Stimulated activated CD8-positive, alpha-beta memory T cell treated with anti-CD3 and anti-CD28 coated beads, Interleukin-4, amount 100 ng/mL, for 4 hours (primary cell): ENCODE data around the gene RPH3AL.
"Not testable (repeated sequence)": the region's sequence is repeated elsewhere in the genome, so short reads cannot be mapped to it uniquely, and the experiment has no call there.

Experiments
- DNase-seq, 2 donors: peaks; one replicate each; pipeline ENCODE4 v3.0.0-alpha.2; 2020; ENCODE audit warnings: low read depth in 2 of 2, low spot score in 1 of 2

The RPH3AL gene

DNA sequence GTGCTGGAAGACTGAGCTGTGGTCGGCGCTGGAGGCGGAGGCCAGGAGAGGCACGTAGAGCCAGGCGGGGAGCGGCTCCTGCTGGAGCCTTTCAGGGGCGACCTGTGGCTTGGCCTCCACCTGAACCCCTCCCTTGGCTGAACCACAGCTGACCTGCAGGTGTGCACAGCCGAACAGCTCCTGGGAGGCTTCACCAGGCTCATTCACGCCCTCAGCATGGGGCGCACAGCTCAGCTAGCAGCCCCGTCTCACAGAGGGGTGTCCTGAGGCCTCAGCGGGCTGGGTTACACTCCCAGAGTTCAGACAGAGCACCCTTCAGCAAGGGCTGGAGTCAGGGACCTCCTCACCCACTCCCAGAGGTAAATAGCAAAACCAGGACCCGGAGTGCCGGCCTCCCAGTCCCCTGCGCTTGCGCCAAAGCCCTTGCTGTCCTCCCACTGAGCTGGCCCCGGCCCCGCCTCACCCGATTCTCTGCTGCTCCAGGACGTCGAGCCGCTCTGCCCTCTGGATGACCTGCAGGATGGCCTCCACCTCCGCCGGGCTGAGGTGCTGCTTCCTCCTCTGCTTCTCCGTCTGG, 31.7 kb downstream of the RPH3AL start:
- DNase-seq, result no peak

GRCh38 chr17:320139-320538, 32.5 kb downstream of the RPH3AL start:
- no peak for DNase-seq

- DNase-seq, result no peak
Observed at GRCh38 chr17:319266-319665, 33.3 kb downstream of the RPH3AL start.

- DNase-seq, result not testable (repeated sequence)
Observed at GRCh38 chr17:317070-317469, 35.5 kb downstream of the RPH3AL start.

DNA sequence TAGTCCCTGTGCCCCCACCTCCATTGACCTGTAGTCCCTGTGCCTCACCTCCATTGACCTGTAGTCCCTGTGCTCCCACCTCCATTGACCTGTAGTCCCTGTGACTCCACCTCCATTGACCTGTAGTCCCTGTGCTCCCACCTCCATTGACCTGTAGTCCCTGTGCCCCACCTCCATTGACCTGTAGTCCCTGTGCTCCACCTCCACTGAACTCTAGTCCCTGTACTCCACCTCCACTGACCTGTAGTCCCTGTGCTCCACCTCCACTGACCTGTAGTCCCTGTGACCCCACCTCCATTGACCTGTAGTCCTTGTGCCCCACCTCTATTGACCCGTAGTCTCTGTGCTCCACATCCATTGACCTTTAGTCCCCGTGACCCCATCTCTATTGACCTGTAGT, 37.2 kb downstream of the RPH3AL start:
- not testable (repeated sequence) for DNase-seq

GRCh38 chr17:314614-314944, 38.0 kb downstream of the RPH3AL start:
- not testable (repeated sequence) for DNase-seq

- DNase-seq, result no peak
Observed at GRCh38 chr17:313911-314613, 38.5 kb downstream of the RPH3AL start.

DNA sequence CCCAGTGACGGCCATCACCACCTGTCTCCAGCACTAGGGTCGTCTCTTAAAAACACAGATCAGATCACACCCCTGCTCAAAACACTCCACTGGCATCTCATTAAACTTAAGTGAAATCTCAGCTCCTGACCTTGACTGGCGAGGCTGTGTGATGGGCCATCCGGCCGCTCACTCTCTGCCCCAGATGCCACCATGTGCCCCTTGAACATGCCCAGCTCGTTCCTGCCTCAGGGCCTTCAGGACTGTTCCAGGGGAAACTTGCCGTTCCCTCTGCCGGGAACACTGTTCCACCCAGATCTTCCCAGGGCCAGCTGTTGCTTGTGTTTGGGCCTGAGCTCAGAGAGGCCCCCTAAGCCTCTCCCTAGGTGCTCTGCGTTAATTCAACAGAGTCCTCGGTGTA, 39.4 kb downstream of the RPH3AL start:
- DNase-seq, result no peak

GRCh38 chr17:312476-313148, 40.0 kb downstream of the RPH3AL start:
- DNase-seq, result no peak

DNA sequence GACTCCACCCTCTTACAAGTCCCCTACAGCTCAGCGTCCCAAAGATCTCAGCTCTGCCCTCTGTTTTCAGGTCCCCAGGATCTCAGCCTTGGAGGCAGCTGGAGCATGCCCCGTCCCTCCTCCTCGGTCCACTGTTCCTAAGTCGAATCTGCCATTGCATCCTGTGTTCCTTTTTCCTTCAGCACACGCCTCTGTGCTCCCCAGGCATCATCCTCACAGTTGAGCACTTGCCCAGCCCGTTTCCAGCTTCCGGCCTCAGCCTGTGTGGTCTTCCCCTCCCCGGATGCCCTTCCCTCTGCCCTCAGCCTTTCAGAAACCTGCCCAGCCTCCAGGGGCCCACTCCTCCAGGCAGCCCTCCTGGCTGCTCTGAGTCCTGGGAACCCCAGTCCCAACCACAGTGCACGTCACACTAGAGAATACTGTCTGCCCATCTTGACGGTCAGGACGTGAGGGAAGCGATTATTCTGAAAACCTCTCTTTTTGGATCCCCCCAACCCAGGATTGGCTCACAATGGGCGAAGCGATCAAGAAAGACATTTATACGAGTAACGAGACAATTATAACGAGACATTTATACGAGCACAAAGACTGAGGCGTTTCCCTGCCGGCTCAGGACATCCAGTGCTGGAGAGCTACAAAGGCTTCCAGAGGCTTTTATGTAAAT, 41.4 kb downstream of the RPH3AL start:
- no peak for DNase-seq

DNA sequence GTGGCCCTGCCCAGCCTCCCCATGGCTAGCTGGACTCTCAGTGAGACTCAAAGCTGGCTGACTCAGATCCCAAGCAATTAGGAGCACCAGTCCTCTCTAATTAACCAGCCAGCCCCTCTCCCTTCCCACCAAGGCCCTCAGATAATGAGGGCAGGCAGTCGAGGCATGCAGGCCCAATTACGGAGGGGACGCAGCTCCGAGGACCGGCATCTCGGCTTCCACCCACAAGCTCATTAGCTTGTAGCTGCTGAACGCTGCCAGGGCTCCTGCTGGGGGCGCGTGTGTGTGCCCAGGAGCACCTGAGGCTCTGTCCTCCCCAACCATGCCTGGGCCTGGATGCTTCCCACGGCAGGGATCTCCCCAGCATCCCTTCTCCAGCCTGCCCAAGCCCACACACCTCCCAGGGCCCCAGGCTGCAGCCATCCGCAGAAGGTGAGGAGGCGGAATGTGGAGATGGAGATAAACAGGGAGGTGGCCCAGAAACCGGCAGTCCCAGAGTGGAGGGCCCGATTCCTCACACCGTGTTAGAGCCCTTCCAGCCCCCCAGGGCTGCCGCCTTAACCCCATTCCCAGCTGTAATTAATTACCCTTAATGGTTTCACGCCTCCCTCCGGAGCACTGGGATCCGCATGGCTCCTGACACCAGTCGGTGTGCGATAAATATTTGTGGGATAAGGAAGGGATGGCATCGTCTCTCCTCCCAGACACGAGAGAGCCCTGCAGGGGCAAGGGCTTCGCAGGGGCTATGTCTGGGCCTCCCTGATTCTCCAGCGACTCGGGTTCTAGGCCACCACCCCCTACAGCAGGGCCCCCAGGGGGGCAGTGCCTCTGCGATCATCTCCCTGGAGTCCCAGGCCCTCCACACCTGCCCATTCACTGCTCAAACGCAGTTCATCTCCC, 42.2 kb downstream of the RPH3AL start:
- DNase-seq, result no peak

- DNase-seq, result no peak
Observed at GRCh38 chr17:309361-309888, 43.2 kb downstream of the RPH3AL start.

DNA sequence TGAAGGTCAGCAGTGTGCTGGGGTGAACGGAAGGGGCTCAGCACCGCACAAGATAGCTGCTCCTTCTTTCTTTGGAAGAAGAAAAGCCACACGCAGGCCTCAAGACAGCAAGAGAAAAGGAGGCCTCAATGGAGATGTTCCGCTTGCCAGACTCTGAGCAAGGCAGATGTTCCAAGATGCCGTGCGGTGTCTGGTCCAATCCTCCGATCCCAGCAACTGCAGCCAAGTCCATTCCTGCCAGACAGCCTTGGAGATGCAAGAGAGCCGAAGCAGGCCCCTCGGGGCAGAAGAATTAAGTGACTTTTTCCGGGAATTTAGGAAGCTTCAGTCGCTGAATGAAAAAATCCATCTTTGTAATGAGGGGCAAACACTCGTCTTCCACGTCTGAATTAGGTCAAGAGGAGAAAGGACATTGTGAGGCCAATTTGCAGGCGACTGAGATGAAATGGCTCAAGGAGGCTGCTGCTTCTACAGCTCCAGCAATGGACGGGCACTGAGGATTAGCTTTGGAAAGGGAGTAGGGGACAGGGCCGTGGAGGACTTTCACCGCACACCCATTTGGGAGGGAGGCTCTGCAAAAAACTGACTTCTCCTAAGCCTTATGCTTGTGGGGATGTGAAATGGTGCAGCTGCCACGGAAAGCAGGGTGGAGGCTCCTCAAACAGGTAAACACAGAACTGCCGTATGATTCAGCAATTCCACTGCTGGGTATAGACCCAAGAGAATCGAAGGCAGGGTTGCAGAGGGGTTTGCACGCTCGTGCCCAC, 44.7 kb downstream of the RPH3AL start:
- DNase-seq, result no peak

- DNase-seq, result no peak
Observed at GRCh38 chr17:307295-307691, 45.3 kb downstream of the RPH3AL start.

GRCh38 chr17:306536-307294, 45.9 kb downstream of the RPH3AL start:
- no peak for DNase-seq

DNA sequence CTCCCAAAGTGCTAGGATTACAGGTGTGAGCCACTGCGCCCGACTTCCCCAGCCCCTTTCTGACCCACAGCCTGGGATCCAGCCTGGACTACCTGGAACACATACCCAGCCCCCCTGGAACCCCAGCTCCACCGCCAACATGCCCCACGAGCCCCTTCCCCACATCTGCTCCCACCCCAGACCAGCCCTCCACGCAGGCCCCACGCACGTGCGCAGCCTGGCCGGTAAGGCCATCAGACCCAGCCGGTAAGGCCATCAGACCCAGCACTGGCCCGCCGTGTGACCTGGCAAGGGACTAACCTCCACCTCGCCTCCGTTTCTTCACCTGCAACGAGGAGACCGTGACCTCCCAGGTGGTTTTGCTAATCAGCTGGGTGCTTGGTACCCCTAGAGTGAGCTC, 46.5 kb downstream of the RPH3AL start:
- DNase-seq, result no peak

- no peak for DNase-seq
Observed at GRCh38 chr17:305090-305976, 47.3 kb downstream of the RPH3AL start.

- DNase-seq, result no peak
Observed at GRCh38 chr17:304461-304860, 48.1 kb downstream of the RPH3AL start.
